ENCODE results near the gene CLECL1. TPM values are rescaled to one million over a fixed set of nuclear protein-coding genes. Genes with fewer than 3 reads are reported as not detected.

CLECL1 gene
- total and polyA plus RNA-seq, 2 of the 8 experiments (the other 6 are each of a cell fraction or from before 2014, with no cell fraction given): not detected

- H2BK15ac ChIP-seq (ENCODE audit: low read length): no peak overlapping the region
- no peak overlapping the region for H2AFZ ChIP-seq (ENCODE audit: low read length)
- H3K23ac ChIP-seq (ENCODE audit: insufficient read length): no peak overlapping the region
- H3K23me2 ChIP-seq (ENCODE audit: low read depth, low read length): no peaks in the 10 kb centered on the region
- no peak overlapping the region for H3K27ac ChIP-seq (ENCODE audit: low read depth, low read length)
- no peak overlapping the region for H2BK20ac ChIP-seq (ENCODE audit: low read length)
- no peak for TF ChIP-seq SUZ12 (IDR thresholded peaks at IDR 0.05; ENCODE audit: low read length)
- TF ChIP-seq TEAD4 (IDR thresholded peaks at IDR 0.05; ENCODE audit: low read depth, low read length): peak; percentile 63; the same call in 1 of the 2 replicates
- no peak for TF ChIP-seq SIN3A (conservative IDR thresholded peaks at IDR 0.05 in 1 of 2, IDR thresholded peaks at IDR 0.05 in 1 of 2; ENCODE audit: low read depth in 1 of 2, low read length in 2 of 2)
- no peak for TF ChIP-seq CHD2 (IDR thresholded peaks at IDR 0.05; ENCODE audit: low read length)
- H2BK5ac ChIP-seq (ENCODE audit: low read depth, low read length): no peak overlapping the region
- FAIRE-seq (no peak), DNase-seq (ENCODE audit: low read depth in 1 of 2, low spot score in 2 of 2) (no peak)
- no peak overlapping the region for H4K91ac ChIP-seq (replicated peaks; ENCODE audit: insufficient read length, low read length)
- H3K9me3 ChIP-seq (ENCODE audit: insufficient read depth in 2 of 2, low read depth in 1 of 2, low read length in 1 of 2): no peaks in the 10 kb centered on the region
- no peaks in the 10 kb centered on the region for H4K20me1 ChIP-seq (replicated peaks in 1 of 2; ENCODE audit: control insufficient read depth in 1 of 2, insufficient read depth in 2 of 2, low read length in 2 of 2)
- H2BK120ac ChIP-seq (replicated peaks; ENCODE audit: low read depth, low read length): no peak overlapping the region
- no peaks in the 10 kb centered on the region for H3K79me2 ChIP-seq (ENCODE audit: control insufficient read depth in 1 of 2, insufficient read depth in 2 of 2, low read length in 2 of 2)
- no peaks in the 10 kb centered on the region for H3K36me3 ChIP-seq (ENCODE audit: control insufficient read depth in 2 of 4, insufficient read depth in 4 of 4, low read length in 3 of 4)
- H3K18ac ChIP-seq (ENCODE audit: extremely low read depth, low read length): no peak overlapping the region
- peaks cover 0 to 2% (median 0%) of the 10 kb centered on the region in 4 experiments; a peak in 1 of 7 replicates for H3K4me1 ChIP-seq (replicated peaks in 1 of 4; ENCODE audit: control insufficient read depth in 3 of 4, insufficient read depth in 4 of 4, low read length in 3 of 4)
- no peak overlapping the region for H3K4me3 ChIP-seq (ENCODE audit: extremely low read depth in 1 of 4, insufficient read depth in 2 of 4, low read depth in 3 of 4, low read length in 4 of 4)
- H4K8ac ChIP-seq (ENCODE audit: extremely low read depth, insufficient read depth, low read length): no peak overlapping the region
- no peak overlapping the region for H3K4me2 ChIP-seq (ENCODE audit: insufficient read depth in 1 of 2, low read depth in 2 of 2, low read length in 2 of 2)
- H3K14ac ChIP-seq (ENCODE audit: insufficient read length): no peak overlapping the region
- H3K56ac ChIP-seq (replicated peaks; ENCODE audit: insufficient read length, low read depth, low read length): no peak overlapping the region
- no peak overlapping the region for H3K9ac ChIP-seq (replicated peaks in 1 of 4; ENCODE audit: extremely low read depth in 1 of 4, low read depth in 3 of 4, low read length in 3 of 4)
- no peak overlapping the region for H4K5ac ChIP-seq (ENCODE audit: insufficient read length, low read depth, low read length)
- H2BK12ac ChIP-seq (ENCODE audit: low read depth, low read length): no peak overlapping the region
- no peaks in the 10 kb centered on the region for H3K27me3 ChIP-seq (replicated peaks in 1 of 4; ENCODE audit: control insufficient read depth in 3 of 4, extremely low read depth in 1 of 4, insufficient read depth in 3 of 4, low read length in 3 of 4)
- ChIA-PET CTCF (ENCODE audit: partially characterized antibody) (interaction anchor here (0.6 to 6.1 kb wide), 2 partner anchors 78 to 554 kb away, joined by 3 to 62 read pairs; no protein-coding TSS in a partner anchor), POLR2A (ENCODE audit: partially characterized antibody) (interaction anchor here (1.4 to 2.5 kb wide), 2 partner anchors 12 to 64 kb away, joined by 6 to 7 read pairs; no protein-coding TSS in a partner anchor)
- H2AK5ac ChIP-seq (ENCODE audit: low read depth, low read length): no peak overlapping the region
- no peaks in the 10 kb centered on the region for H3K79me1 ChIP-seq (ENCODE audit: low read depth, low read length)
- H3K4ac ChIP-seq (replicated peaks; ENCODE audit: insufficient read length, low read depth, low read length): no peak overlapping the region
- WGBS, 2 experiments (ENCODE audit: extremely low coverage in 1 of 2, insufficient coverage in 1 of 2, insufficient read length in 1 of 2, insufficient replicate concordance in 2 of 2, low coverage in 1 of 2, low lambda C conversion rate in 2 of 2, missing lambda C conversion rate in 1 of 2): 86% methylated on average over 1 of the region's 1 CpG; no CpG with 5 or more reads in 1 of the 2 experiments
Observed at GRCh38 chr12:9711664-9712063, 21.2 kb downstream of the CLECL1 start.
